ENCODE measurements around the gene PER3.
A peak's percentile ranks its signal among the peaks of the same experiment; 100 is the strongest.

PER3 gene

DNA sequence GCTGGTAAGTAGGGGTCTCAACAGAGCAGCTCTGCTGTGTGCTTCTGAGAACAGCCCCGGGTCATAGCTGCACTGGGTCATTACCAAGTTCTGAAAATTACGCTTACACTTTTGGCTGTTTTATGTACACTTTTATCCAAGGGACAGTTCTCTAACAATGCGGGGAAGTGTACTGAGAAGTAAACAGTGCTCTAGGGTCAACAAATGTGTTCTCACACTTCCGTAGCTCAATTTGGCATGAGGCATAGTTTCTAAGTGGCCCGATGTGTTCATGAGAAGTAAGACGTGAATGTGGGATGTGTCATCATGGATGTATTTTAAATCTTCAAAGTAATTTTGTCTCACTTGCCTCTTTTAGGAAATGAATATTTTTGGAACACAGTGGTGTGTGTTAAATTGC lies 23.8 kb upstream of the PER3 start:
- H3K4me3 ChIP-seq (ENCODE audit: low read depth, low read length): no peak overlapping the region
- in situ Hi-C loops (cut with HindIII; ENCODE audit: low sequenced_read_pairs): no loop called here
- no peak for DNase-seq (ENCODE audit: low read depth, low spot score)
- TF ChIP-seq CTCF (IDR thresholded peaks at IDR 0.05; ENCODE audit: low read depth, low read length): no peak

DNA sequence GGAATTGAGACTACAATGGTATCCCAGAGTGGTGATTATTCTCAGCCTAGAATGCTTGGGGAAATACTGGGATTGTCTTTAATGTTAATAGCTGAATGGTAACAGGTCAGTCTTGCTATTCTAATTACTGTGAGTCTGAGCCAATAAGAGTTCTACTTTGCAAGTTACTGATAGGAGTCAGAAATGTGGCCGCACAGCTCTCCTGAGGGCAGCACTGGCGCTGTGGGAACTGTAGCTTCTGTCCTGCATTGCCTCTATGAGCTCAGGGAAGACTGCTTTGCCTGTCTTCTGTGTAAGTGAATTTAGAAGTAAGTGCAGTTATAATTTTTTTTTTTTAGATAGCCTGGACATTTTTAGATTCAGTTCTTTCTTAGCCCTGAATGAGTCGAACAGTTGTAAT lies 23.0 kb upstream of the PER3 start:
- DNase-seq (ENCODE audit: low read depth, low spot score): no peak
- TF ChIP-seq CTCF (IDR thresholded peaks at IDR 0.05; ENCODE audit: low read depth, low read length): no peak
- H3K4me3 ChIP-seq (ENCODE audit: low read depth, low read length): no peak overlapping the region
- in situ Hi-C loops (cut with HindIII; ENCODE audit: low sequenced_read_pairs): no loop called here

- in situ Hi-C loops (cut with HindIII; ENCODE audit: low sequenced_read_pairs): no loop called here
- no peak for DNase-seq (ENCODE audit: low read depth, low spot score)
- H3K4me3 ChIP-seq (ENCODE audit: low read depth, low read length): no peak overlapping the region
- TF ChIP-seq CTCF (IDR thresholded peaks at IDR 0.05; ENCODE audit: low read depth, low read length): no peak
Observed at GRCh38 chr1:7767176-7767575, 16.9 kb upstream of the PER3 start.

GRCh38 chr1:7768583-7768982 lies 15.5 kb upstream of the PER3 start:
- in situ Hi-C loops (cut with HindIII; ENCODE audit: low sequenced_read_pairs): no loop called here
- DNase-seq (ENCODE audit: low read depth, low spot score): no peak
- no peak for TF ChIP-seq CTCF (IDR thresholded peaks at IDR 0.05; ENCODE audit: low read depth, low read length)

DNA sequence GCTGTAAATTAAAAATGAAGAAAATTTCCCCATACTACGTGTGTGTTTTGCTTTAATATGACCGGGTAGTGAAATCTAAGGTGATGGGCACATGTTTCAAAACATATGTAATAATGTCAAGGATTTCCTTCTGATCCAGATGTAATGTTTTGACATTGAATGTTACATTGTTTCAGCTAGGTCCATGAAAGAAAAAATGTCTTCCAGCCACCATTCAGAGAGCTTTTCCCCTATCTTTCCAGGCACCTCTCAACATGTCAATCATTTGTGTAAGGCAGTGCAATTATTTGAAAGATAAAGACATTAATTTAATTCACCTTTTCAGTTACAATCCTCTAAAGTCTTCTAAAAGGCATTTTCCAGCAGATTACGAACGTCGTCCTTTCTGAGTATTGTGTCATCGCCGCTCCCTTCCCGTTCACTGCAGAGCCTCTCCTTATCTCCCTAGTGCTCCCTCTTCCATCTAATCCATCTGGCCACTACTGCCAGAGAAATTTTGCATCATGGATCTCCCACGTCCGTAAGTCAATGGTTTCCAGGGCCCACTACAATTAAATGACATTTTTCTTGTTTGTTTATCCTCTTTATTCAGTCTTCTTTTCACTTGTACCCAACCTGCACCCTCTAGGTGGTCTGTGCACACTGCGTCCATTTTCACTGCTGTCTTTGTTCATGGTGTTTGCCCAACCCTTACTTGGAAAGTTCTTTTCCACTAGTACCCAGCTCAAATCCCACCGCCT lies 14.2 kb upstream of the PER3 start:
- in situ Hi-C loops (cut with HindIII; ENCODE audit: low sequenced_read_pairs): no loop called here
- TF ChIP-seq CTCF (IDR thresholded peaks at IDR 0.05; ENCODE audit: low read depth, low read length): no peak
- DNase-seq (ENCODE audit: low read depth, low spot score): no peak
- no peak overlapping the region for H3K4me3 ChIP-seq (ENCODE audit: low read depth, low read length)

More at GRCh38 chr1:7768583-7768982, 15.5 kb upstream of the PER3 start:
- no peak overlapping the region for H3K4me3 ChIP-seq (ENCODE audit: low read depth, low read length)

DNA sequence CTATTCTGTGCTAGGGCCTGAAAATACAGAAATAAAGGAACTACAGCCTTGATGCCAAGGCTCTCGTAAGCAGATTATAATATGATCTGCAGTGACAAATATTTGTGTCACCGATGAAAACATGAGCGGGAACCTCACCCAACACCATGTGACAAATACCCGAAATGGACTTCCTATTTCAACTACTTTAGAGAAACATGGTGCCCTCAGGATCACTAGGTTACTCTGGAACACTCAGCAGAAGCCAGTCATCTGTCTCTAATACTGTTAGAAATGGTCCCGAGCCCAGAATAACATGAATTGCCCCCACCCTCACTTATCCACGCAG lies 13.5 kb upstream of the PER3 start:
- in situ Hi-C loops (cut with HindIII; ENCODE audit: low sequenced_read_pairs): no loop called here
- TF ChIP-seq CTCF (IDR thresholded peaks at IDR 0.05; ENCODE audit: low read depth, low read length): no peak
- DNase-seq (ENCODE audit: low read depth, low spot score): no peak
- peak overlapping the region; percentile 84 for H3K4me3 ChIP-seq (ENCODE audit: low read depth, low read length)
